B cell (primary cell): Measurements from ENCODE around the gene UQCC5.

ENCODE experiments used
- EZH2 ChIP-seq: IDR thresholded peaks from 2 replicates; pipeline ENCODE4 v1.6.1; 2012; ENCODE audit warnings: borderline replicate concordance, low read depth, mild to moderate bottlenecking, moderate library complexity, low read length; ENCODE audit not compliant: insufficient read depth, poor library complexity, severe bottlenecking
- TF ChIP-seq, protein P1 (sequence below): fragments of 200-600 bp; IDR thresholded peaks from one replicate; pipeline ENCODE4 v1.8.0; 2022; ENCODE audit warnings: antibody characterized with exemption, mild to moderate bottlenecking

DNA sequence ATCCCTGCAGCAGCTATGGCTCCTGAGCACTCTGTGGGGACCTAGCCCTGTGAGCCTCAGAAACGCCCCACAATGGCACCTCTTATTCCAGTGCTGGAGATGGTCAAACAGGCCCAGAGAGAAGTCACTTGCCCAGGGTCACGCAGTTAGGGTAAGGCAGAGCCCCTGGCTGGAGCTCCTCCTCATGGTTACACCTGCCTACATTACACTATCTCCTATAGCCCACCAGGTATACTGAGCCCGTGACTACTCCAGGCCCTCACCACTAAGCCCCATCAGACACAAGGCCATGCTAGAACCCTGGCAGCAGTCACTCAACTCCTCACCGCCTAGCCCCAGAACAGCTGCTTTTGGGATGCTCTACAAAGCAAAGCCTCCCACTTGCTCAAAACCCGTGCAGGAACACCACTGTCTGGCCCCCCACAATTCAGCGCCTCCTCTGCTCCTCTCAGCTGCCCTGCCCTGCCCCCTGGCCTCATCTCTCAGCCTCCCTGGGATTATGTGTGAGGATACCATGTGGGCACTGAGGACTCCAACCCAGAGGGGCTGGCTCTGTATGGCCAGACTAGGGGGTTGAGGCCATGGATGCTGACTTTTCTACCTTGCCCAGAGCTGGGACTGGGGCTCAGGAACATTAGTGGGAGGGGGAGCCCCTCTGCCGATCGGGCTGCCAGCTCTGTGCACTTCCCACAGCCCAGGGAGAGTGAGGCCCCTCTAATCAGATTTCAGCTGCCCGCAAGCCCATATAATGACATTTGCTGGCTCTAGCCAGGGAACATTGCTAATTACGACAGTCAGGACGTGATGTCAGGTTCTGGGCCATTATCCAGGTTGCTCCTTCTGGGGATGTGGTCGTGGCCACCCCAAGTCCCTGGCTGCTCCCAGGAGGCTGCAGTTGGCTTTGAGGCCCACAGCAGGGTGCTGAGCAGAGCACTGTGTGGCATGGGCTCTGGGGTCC, 6.8 kb upstream of the UQCC5 start:
- TF ChIP-seq, protein P1, sequence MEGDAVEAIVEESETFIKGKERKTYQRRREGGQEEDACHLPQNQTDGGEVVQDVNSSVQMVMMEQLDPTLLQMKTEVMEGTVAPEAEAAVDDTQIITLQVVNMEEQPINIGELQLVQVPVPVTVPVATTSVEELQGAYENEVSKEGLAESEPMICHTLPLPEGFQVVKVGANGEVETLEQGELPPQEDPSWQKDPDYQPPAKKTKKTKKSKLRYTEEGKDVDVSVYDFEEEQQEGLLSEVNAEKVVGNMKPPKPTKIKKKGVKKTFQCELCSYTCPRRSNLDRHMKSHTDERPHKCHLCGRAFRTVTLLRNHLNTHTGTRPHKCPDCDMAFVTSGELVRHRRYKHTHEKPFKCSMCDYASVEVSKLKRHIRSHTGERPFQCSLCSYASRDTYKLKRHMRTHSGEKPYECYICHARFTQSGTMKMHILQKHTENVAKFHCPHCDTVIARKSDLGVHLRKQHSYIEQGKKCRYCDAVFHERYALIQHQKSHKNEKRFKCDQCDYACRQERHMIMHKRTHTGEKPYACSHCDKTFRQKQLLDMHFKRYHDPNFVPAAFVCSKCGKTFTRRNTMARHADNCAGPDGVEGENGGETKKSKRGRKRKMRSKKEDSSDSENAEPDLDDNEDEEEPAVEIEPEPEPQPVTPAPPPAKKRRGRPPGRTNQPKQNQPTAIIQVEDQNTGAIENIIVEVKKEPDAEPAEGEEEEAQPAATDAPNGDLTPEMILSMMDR = no peak
- TF ChIP-seq EZH2 = no peak
